A549 (cell line): Measurements from ENCODE around the gene PTCD1. TPM values are rescaled to one million over a fixed set of nuclear protein-coding genes. Genes with fewer than 3 reads are reported as not detected.
A peak's percentile ranks its signal among the peaks of the same experiment; 100 is the strongest.

ENCODE experiments used
- ATAC-seq, 2 experiments: fragments of 200-7000 bp in 1 of 2; fragments of >200 bp in 1 of 2; cut with Nextera tagmentation in 1 of 2; cut with Tn5 transposase in 1 of 2; 3 replicates each; pipeline versions ENCODE4 v1.8.0 to v1.9.1; 2018 to 2020; ENCODE audit warnings: mild to moderate bottlenecking in 1 of 2, moderate library complexity in 1 of 2
- CTCF ChIA-PET: fragments of 300-600 bp; sonication (Branson Sonifier 250); formaldehyde crosslinking; extraction: SDS; loops from one replicate; lab custom pipeline; 2021; ENCODE audit warnings: antibody characterized with exemption, inconsistent platforms; lab: Yijun Ruan, JAX
- POLR2A ChIA-PET: fragments of 350-600 bp; formaldehyde crosslinking; extraction: SDS; loops from one replicate; lab custom pipeline; 2021; ENCODE audit warnings: antibody characterized with exemption, inconsistent platforms; lab: Yijun Ruan, JAX
- DNase-seq, 2 experiments: peaks; one replicate each; pipeline versions ENCODE4 v3.0.0 to v3.0.0-alpha.2; 2011 to 2016; ENCODE audit warnings: low read depth in 1 of 2, low spot score in 1 of 2
- FAIRE-seq: peaks from 2 replicates; lab custom pipeline; 2011; peaks lifted over from hg19 to GRCh38; lab: Jason Lieb, UNC
- H3K27ac ChIP-seq, 2 experiments: fragments of >200 bp; sonication (Bioruptor Twin); formaldehyde crosslinking; 3 replicates each; pipeline ENCODE4 v1.5.1; 2016 to 2017
- H3K4me1 ChIP-seq: fragments of >200 bp; sonication (Bioruptor Twin); formaldehyde crosslinking; 3 replicates; pipeline ENCODE4 v1.6.1; 2016
- H3K4me2 ChIP-seq: fragments of >200 bp; sonication (Bioruptor Twin); formaldehyde crosslinking; 3 replicates; pipeline ENCODE4 v1.6.1; 2016
- H3K4me3 ChIP-seq: fragments of >200 bp; sonication (Bioruptor Twin); formaldehyde crosslinking; 3 replicates; pipeline ENCODE4 v1.5.1; 2016
- H3K9me3 ChIP-seq: fragments of >200 bp; sonication (Bioruptor Twin); formaldehyde crosslinking; 3 replicates; pipeline ENCODE4 v1.6.1; 2016
- BCL3 ChIP-seq: fragments of >200 bp; sonication (Bioruptor Twin); formaldehyde crosslinking; IDR thresholded peaks from 3 replicates; pipeline ENCODE4 v1.6.1; 2016
- E2F6 ChIP-seq: IDR thresholded peaks from 2 replicates; pipeline ENCODE4 v1.6.1; 2012; ENCODE audit warnings: low read depth, borderline replicate concordance
- ELK1 ChIP-seq: fragments of 150-350 bp; IDR thresholded peaks from 2 replicates; pipeline ENCODE4 v1.6.1; 2014; ENCODE audit warnings: low read depth, mild to moderate bottlenecking, low read length
- FOSB ChIP-seq: fragments of 250-450 bp; sonication (Bioruptor Pico); IDR thresholded peaks from 2 replicates; pipeline ENCODE4 v1.5.0; 2020; ENCODE audit warnings: mild to moderate bottlenecking, moderate library complexity
- FOXS1 ChIP-seq: fragments of 250-450 bp; sonication (Bioruptor Pico); IDR thresholded peaks from 2 replicates; pipeline ENCODE4 v1.5.0; 2020; ENCODE audit warnings: mild to moderate bottlenecking, moderate library complexity
- HEYL ChIP-seq: fragments of 250-450 bp; sonication (Bioruptor Pico); IDR thresholded peaks from 2 replicates; pipeline ENCODE4 v1.8.0; 2021; ENCODE audit warnings: mild to moderate bottlenecking, moderate library complexity
- HMGXB4 ChIP-seq: fragments of 250-450 bp; sonication (Bioruptor Pico); IDR thresholded peaks from 2 replicates; pipeline ENCODE4 v1.5.0; 2021; ENCODE audit warnings: mild to moderate bottlenecking, moderate library complexity, borderline replicate concordance
- HOXA7 ChIP-seq: fragments of 250-450 bp; sonication (Bioruptor Pico); IDR thresholded peaks from 2 replicates; pipeline ENCODE4 v1.5.0; 2020; ENCODE audit warnings: mild to moderate bottlenecking, moderate library complexity
- HOXB13 ChIP-seq: fragments of 250-450 bp; sonication (Bioruptor Pico); IDR thresholded peaks from 2 replicates; pipeline ENCODE4 v1.5.0; 2020; ENCODE audit warnings: low read depth, mild to moderate bottlenecking, moderate library complexity
- HOXB5 ChIP-seq: fragments of 250-450 bp; sonication (Bioruptor Pico); IDR thresholded peaks from 2 replicates; pipeline ENCODE4 v1.5.0; 2020; ENCODE audit warnings: mild to moderate bottlenecking, moderate library complexity
- KDM5A ChIP-seq: fragments of 200-600 bp; sonication (generic); IDR thresholded peaks from 2 replicates; pipeline ENCODE4 v1.6.1; 2016; ENCODE audit warnings: antibody characterized with exemption, mild to moderate bottlenecking
- MAX ChIP-seq: IDR thresholded peaks from 2 replicates; pipeline ENCODE4 v1.6.1; 2012
- MAZ ChIP-seq: fragments of 150-350 bp; IDR thresholded peaks from 2 replicates; pipeline ENCODE4 v1.6.1; 2014; ENCODE audit warnings: antibody characterized with exemption, low read depth, low read length, borderline replicate concordance
- PBX3 ChIP-seq: IDR thresholded peaks from 2 replicates; pipeline ENCODE4 v1.6.1; 2012
- RAD21 ChIP-seq, 2 experiments: fragments of >200 bp in 1 of 2; sonication (Bioruptor Twin) in 1 of 2; formaldehyde crosslinking in 1 of 2; IDR thresholded peaks in 1 of 2; conservative IDR thresholded peaks in 1 of 2; 2 replicates in 1 of 2; 3 replicates in 1 of 2; pipeline ENCODE4 v1.6.1; 2012 to 2018; ENCODE audit warnings: inconsistent platforms in 1 of 2
- RCOR1 ChIP-seq: fragments of 150-350 bp; IDR thresholded peaks from 2 replicates; pipeline ENCODE4 v1.6.1; 2014; ENCODE audit warnings: antibody characterized with exemption, low read length, low read depth
- SMC3 ChIP-seq: fragments of >200 bp; sonication (Bioruptor Twin); formaldehyde crosslinking; IDR thresholded peaks from 3 replicates; pipeline ENCODE4 v1.6.1; 2018; ENCODE audit warnings: inconsistent platforms
- SREBF2 ChIP-seq: fragments of 450-650 bp; IDR thresholded peaks from 2 replicates; pipeline ENCODE4 v1.6.1; 2014; ENCODE audit warnings: mild to moderate bottlenecking, moderate library complexity
- ZC3H11A ChIP-seq: fragments of 450-650 bp; IDR thresholded peaks from 2 replicates; pipeline ENCODE4 v1.6.1; 2014; ENCODE audit warnings: antibody characterized with exemption, mild to moderate bottlenecking
- WGBS: methylation state at CpG from one replicate; pipeline ENCODE4 v1.1.6; 2017; ENCODE audit errors: missing lambda C conversion rate; 5-methylcytosine and 5-hydroxymethylcytosine counted together
- polyA plus RNA-seq, 4 experiments: library from polyadenylated mRNA; depleted of rRNA in 3 of 4; stranded (reverse); fragments of >200 nt; fragmentation: RNase III in 1 of 4; extraction: RNeasy Plus Mini Kit Qiagen cat#74134 plus additional on column Dnase treatment in 1 of 4; gene quantifications; 2 replicates in 3 of 4; 3 replicates in 1 of 4; pipeline ENCODE4 v1.2.3, GENCODE V29; 2011 to 2017

Gene PTCD1
- polyA plus RNA-seq, 2 of the 4 experiments (the other 2 are of a cell fraction): 3.9 to 5.4 TPM

- TF ChIP-seq ELK1 (no peak), HOXB5 (CRISPR knock-in tag) (no peak)
- TF ChIP-seq, all 56 proteins: peak for 0
These were observed 37.5 kb upstream of the PTCD1 start (continued) for GRCh38 chr7:99476107-99476506.

- ATAC-seq (peak; percentile 21 to 32; a peak in 5 of 6 replicates), DNase-seq (peak; percentile 52 to 64)
- CTCF ChIA-PET: interaction anchor here (1.2 kb wide), 1 partner anchor 558 kb away, joined by 3 read pairs; no protein-coding TSS in a partner anchor
- TF ChIP-seq RCOR1 (no peak), ZC3H11A (no peak), SREBF2 (no peak), HMGXB4 (CRISPR knock-in tag) (no peak), HOXB13 (CRISPR knock-in tag) (no peak), FOSB (CRISPR knock-in tag) (no peak), HOXA7 (CRISPR knock-in tag) (no peak), RAD21 (conservative IDR thresholded peaks at IDR 0.05 in 1 of 2, IDR thresholded peaks at IDR 0.05 in 1 of 2) (no peak), HOXB5 (CRISPR knock-in tag) (no peak), HEYL (CRISPR knock-in tag) (no peak), KDM5A (no peak), SMC3 (no peak), BCL3 (no peak), MAX (no peak), PBX3 (no peak), MAZ (no peak), FOXS1 (no peak), E2F6 (no peak)
- TF ChIP-seq, all 56 proteins: peak for 0
- no peak for FAIRE-seq
- Histone ChIP-seq H3K4me1 (peaks cover 10% of the 10 kb centered on the region; the same call in 1 of the 3 replicates), H3K4me3 (peak overlapping the region; percentile 84), H3K9me3 (no peaks in the 10 kb centered on the region), H3K4me2 (peak overlapping the region; percentile 92), H3K27ac (peak overlapping the region; percentile 83 to 89)
- POLR2A ChIA-PET: interaction anchor here (0.7 to 1.0 kb wide), 4 partner anchors 27 to 143 kb away, joined by 3 to 7 read pairs (median 4); partner anchors contain the start of genes FAM200A, ZKSCAN5, ZNF394 and ZSCAN25
- 8% methylated on average over 7 of the region's 7 CpGs for WGBS
These were observed 34.7 kb upstream of the PTCD1 start for GRCh38 chr7:99473315-99473596.
